ENCODE measurements around the gene LAMA4. TPM values are rescaled to one million over a fixed set of nuclear protein-coding genes. Genes with fewer than 3 reads are reported as not detected.

Gene LAMA4
- total RNA-seq, 1 experiment from 2014 or later: 0.72 TPM

- BruUV-seq (replicated peaks): no TSS peak
Observed at GRCh38 chr6:112184951-112185350, 69.4 kb downstream of the LAMA4 start.

GRCh38 chr6:112183271-112183671 lies 71.1 kb downstream of the LAMA4 start:
- no peak for TF ChIP-seq CTCF (IDR thresholded peaks at IDR 0.05; ENCODE audit: unreplicated experiment)
- no peaks in the 10 kb centered on the region for H3K27me3 Mint-ChIP-seq (ENCODE audit: insufficient read depth, unreplicated experiment)
- ChIA-PET CTCF (interaction anchor here (0.6 to 4.5 kb wide), 12 partner anchors 11 to 1739 kb away, joined by 3 to 37 read pairs (median 4); no protein-coding TSS in a partner anchor), POLR2A (no interaction called here)
- DNase-seq (ENCODE audit: unreplicated experiment): no peak
- BruUV-seq (replicated peaks): no TSS peak
- no peaks in the 10 kb centered on the region for H3K36me3 Mint-ChIP-seq (ENCODE audit: insufficient read depth, unreplicated experiment)
- no peak overlapping the region for H3K4me3 Mint-ChIP-seq (ENCODE audit: unreplicated experiment)
- H3K4me1 Mint-ChIP-seq (ENCODE audit: insufficient read depth, unreplicated experiment): peaks cover 5% of the 10 kb centered on the region
- no peaks in the 10 kb centered on the region for H3K9me3 Mint-ChIP-seq (ENCODE audit: unreplicated experiment)
- intact Hi-C loops (cut with micrococcal nuclease): no loop called here
- no peak overlapping the region for H3K27ac Mint-ChIP-seq (ENCODE audit: low read depth, unreplicated experiment)

More at GRCh38 chr6:112184951-112185350, 69.4 kb downstream of the LAMA4 start:
- Mint-ChIP-seq H3K27me3 (ENCODE audit: insufficient read depth, unreplicated experiment) (no peaks in the 10 kb centered on the region), H3K36me3 (ENCODE audit: insufficient read depth, unreplicated experiment) (no peaks in the 10 kb centered on the region), H3K27ac (ENCODE audit: low read depth, unreplicated experiment) (no peak overlapping the region), H3K4me3 (ENCODE audit: unreplicated experiment) (no peak overlapping the region), H3K4me1 (ENCODE audit: insufficient read depth, unreplicated experiment) (peaks cover 14% of the 10 kb centered on the region), H3K9me3 (ENCODE audit: unreplicated experiment) (no peaks in the 10 kb centered on the region)
- TF ChIP-seq CTCF (IDR thresholded peaks at IDR 0.05; ENCODE audit: unreplicated experiment): no peak
- CTCF ChIA-PET: interaction anchor here (0.5 to 4.5 kb wide), 5 partner anchors 38 to 1674 kb away, joined by 3 to 37 read pairs (median 3); no protein-coding TSS in a partner anchor
- POLR2A ChIA-PET: interaction anchor here (1.3 kb wide), 1 partner anchor 126 kb away, joined by 3 read pairs; no protein-coding TSS in a partner anchor
- intact Hi-C loops (cut with micrococcal nuclease): no loop called here
- DNase-seq (ENCODE audit: unreplicated experiment): no peak

- no peak overlapping the region for H3K4me3 Mint-ChIP-seq (ENCODE audit: unreplicated experiment)
- TF ChIP-seq CTCF (IDR thresholded peaks at IDR 0.05; ENCODE audit: unreplicated experiment): no peak
- H3K36me3 Mint-ChIP-seq (ENCODE audit: insufficient read depth, unreplicated experiment): no peaks in the 10 kb centered on the region
- no peak for DNase-seq (ENCODE audit: unreplicated experiment)
- no peak overlapping the region for H3K27ac Mint-ChIP-seq (ENCODE audit: low read depth, unreplicated experiment)
- intact Hi-C loops (cut with micrococcal nuclease): no loop called here
- POLR2A ChIA-PET: interaction anchor here (3.0 kb wide), 1 partner anchor 130 kb away, joined by 19 read pairs; no protein-coding TSS in a partner anchor
- CTCF ChIA-PET: interaction anchor here (0.6 to 7.6 kb wide), 25 partner anchors 8 to 1724 kb away, joined by 3 to 140 read pairs (median 6); partner anchors contain the start of genes FAM229B and TUBE1
- no peaks in the 10 kb centered on the region for H3K27me3 Mint-ChIP-seq (ENCODE audit: insufficient read depth, unreplicated experiment)
- peaks cover 5% of the 10 kb centered on the region for H3K4me1 Mint-ChIP-seq (ENCODE audit: insufficient read depth, unreplicated experiment)
- no TSS peak for BruUV-seq (replicated peaks)
- H3K9me3 Mint-ChIP-seq (ENCODE audit: unreplicated experiment): no peaks in the 10 kb centered on the region
Observed at GRCh38 chr6:112181130-112181529, 73.2 kb downstream of the LAMA4 start.

GRCh38 chr6:112180095-112180820 lies 74.1 kb downstream of the LAMA4 start:
- DNase-seq (ENCODE audit: unreplicated experiment): peak; percentile 92
- Mint-ChIP-seq H3K36me3 (ENCODE audit: insufficient read depth, unreplicated experiment) (no peaks in the 10 kb centered on the region), H3K9me3 (ENCODE audit: unreplicated experiment) (no peaks in the 10 kb centered on the region), H3K27ac (ENCODE audit: low read depth, unreplicated experiment) (no peak overlapping the region), H3K4me3 (ENCODE audit: unreplicated experiment) (no peak overlapping the region), H3K4me1 (ENCODE audit: insufficient read depth, unreplicated experiment) (peaks cover 5% of the 10 kb centered on the region), H3K27me3 (ENCODE audit: insufficient read depth, unreplicated experiment) (no peaks in the 10 kb centered on the region)
- intact Hi-C loops (cut with micrococcal nuclease): loop anchor here (1.0 kb wide), 3 partner anchors 102 to 1729 kb away; no protein-coding TSS in a partner anchor
- ChIA-PET POLR2A (interaction anchor here (0.9 to 3.0 kb wide), 4 partner anchors 102 to 134 kb away, joined by 3 to 19 read pairs (median 4); no protein-coding TSS in a partner anchor), CTCF (interaction anchor here (0.5 to 7.6 kb wide), 46 partner anchors 9 to 1839 kb away, joined by 3 to 140 read pairs (median 4); partner anchors contain the start of genes FAM229B and TUBE1)
- BruUV-seq (replicated peaks): no TSS peak
- TF ChIP-seq CTCF (IDR thresholded peaks at IDR 0.05; ENCODE audit: unreplicated experiment): peak; percentile 56
